K562 (cell line): ENCODE measurements around the gene PSMD13. TPM values are rescaled to one million over a fixed set of nuclear protein-coding genes. Genes with fewer than 3 reads are reported as not detected.

Experiments used
- ATAC-seq: fragments of 200-7000 bp; cut with Tn5 transposase; 3 replicates; pipeline ENCODE4 v1.9.1; 2020; ENCODE audit warnings: moderate library complexity
- BruUV-seq: library from RNA; stranded (reverse); fragments of 400-500 nt; replicated peaks from 2 replicates; lab custom pipeline; 2021; lab: Mats Ljungman, UMichigan
- CTCF ChIA-PET: fragments of 300-600 bp; formaldehyde crosslinking; extraction: SDS; loops from one replicate; lab custom pipeline; 2021; ENCODE audit warnings: low intra/inter-chr PET ratio; lab: Yijun Ruan, JAX
- POLR2A ChIA-PET: fragments of 300-600, 350-650 bp; sonication (Branson Sonifier 250); formaldehyde crosslinking; extraction: SDS; loops from one replicate; lab custom pipeline; 2021; ENCODE audit warnings: antibody characterized with exemption, inconsistent platforms; lab: Yijun Ruan, JAX
- DNase-seq, 4 experiments: peaks; one replicate each; pipeline versions ENCODE4 v3.0.0 to v3.0.0-alpha.2; 2011 to 2018; ENCODE audit warnings: low spot score in 3 of 4, mixed read lengths in 3 of 4; ENCODE audit errors: extremely low read depth in 1 of 4
- FAIRE-seq: peaks from 2 replicates; lab custom pipeline; 2011; peaks lifted over from hg19 to GRCh38; lab: Jason Lieb, UNC
- H2AFZ ChIP-seq: 2 replicates; pipeline ENCODE4 v1.6.0; 2011; ENCODE audit warnings: low read depth, low read length, control low read depth, inconsistent platforms
- H3K27ac ChIP-seq: fragments of 200-600 bp; 3 replicates; pipeline ENCODE4 v1.8.0; 2011; ENCODE audit warnings: low read depth, mild to moderate bottlenecking, control low read depth, inconsistent platforms, low read length, moderate library complexity, mixed read lengths; ENCODE audit errors: extremely low read depth
- H3K27me3 ChIP-seq, 2 experiments: fragments of 300-600 bp in 1 of 2; 2 replicates in 1 of 2; 3 replicates in 1 of 2; pipeline versions ENCODE4 v1.6.0 to v1.8.0; 2011; ENCODE audit warnings: inconsistent platforms in 2 of 2, low read length in 2 of 2, mild to moderate bottlenecking in 1 of 2, mixed read lengths in 1 of 2, moderate library complexity in 1 of 2; ENCODE audit not compliant: control insufficient read depth in 2 of 2, insufficient read depth in 2 of 2
- H3K36me3 ChIP-seq: fragments of 300-600 bp; 3 replicates; pipeline ENCODE4 v1.8.0; 2011; ENCODE audit warnings: mild to moderate bottlenecking, low read length, inconsistent platforms; ENCODE audit not compliant: control insufficient read depth, insufficient read depth
- H3K4me1 ChIP-seq, 2 experiments: fragments of 200-600 bp in 1 of 2; replicated peaks in 1 of 2; 2 replicates in 1 of 2; 3 replicates in 1 of 2; pipeline versions ENCODE4 v1.5.1 to v1.8.0; 2011; ENCODE audit warnings: inconsistent platforms in 2 of 2, low read length in 2 of 2, mild to moderate bottlenecking in 1 of 2, mixed read lengths in 1 of 2, moderate library complexity in 1 of 2; ENCODE audit not compliant: control insufficient read depth in 2 of 2, insufficient read depth in 2 of 2
- H3K4me2 ChIP-seq: 2 replicates; pipeline ENCODE4 v1.6.1; 2011; ENCODE audit warnings: low read length, control low read depth, inconsistent platforms, mixed read lengths; ENCODE audit not compliant: insufficient read depth
- H3K4me3 ChIP-seq: fragments of 200-600 bp; sonication (generic), shearing (Covaris generic); 2 replicates; pipeline ENCODE4 v1.5.1; 2016; ENCODE audit warnings: control low read depth, inconsistent platforms
- H3K79me2 ChIP-seq: fragments of 200-600 bp; 3 replicates; pipeline ENCODE4 v1.8.0; 2011; ENCODE audit warnings: low read length, inconsistent platforms; ENCODE audit not compliant: control insufficient read depth, insufficient read depth
- H3K9ac ChIP-seq, 2 experiments: 2 replicates each; pipeline versions ENCODE4 v1.6.0 to v1.6.1; 2011; ENCODE audit warnings: low read depth in 2 of 2, low read length in 2 of 2, control low read depth in 1 of 2, inconsistent platforms in 1 of 2, mild to moderate bottlenecking in 1 of 2, mixed read lengths in 1 of 2; ENCODE audit not compliant: insufficient read depth in 1 of 2
- H3K9me1 ChIP-seq: one replicate; pipeline ENCODE4 v1.6.0; 2011; ENCODE audit warnings: inconsistent platforms, mild to moderate bottlenecking, low read length, moderate library complexity; ENCODE audit not compliant: control insufficient read depth, insufficient read depth
- H3K9me3 ChIP-seq: replicated peaks from 2 replicates; pipeline ENCODE4 v1.5.1; 2011; ENCODE audit warnings: low read depth, low read length, inconsistent platforms; ENCODE audit not compliant: control insufficient read depth, insufficient read depth
- H4K20me1 ChIP-seq: replicated peaks from 2 replicates; pipeline ENCODE4 v1.6.1; 2011; ENCODE audit warnings: low read length, inconsistent platforms, mixed read lengths; ENCODE audit not compliant: control insufficient read depth, insufficient read depth
- CREM ChIP-seq: IDR thresholded peaks from 2 replicates; pipeline ENCODE4 v1.6.1; 2014; ENCODE audit warnings: antibody characterized with exemption, low read depth
- KLF6 ChIP-seq: fragments of 250-450 bp; sonication (Bioruptor Pico); IDR thresholded peaks from 2 replicates; pipeline ENCODE4 v1.4.0; 2020; ENCODE audit warnings: mild to moderate bottlenecking, moderate library complexity, borderline replicate concordance
- RAD21 ChIP-seq, 2 experiments: fragments of 250-450 bp in 1 of 2; fragments of 450-650 bp in 1 of 2; sonication (Bioruptor Pico) in 1 of 2; formaldehyde crosslinking in 1 of 2; IDR thresholded peaks in 1 of 2; conservative IDR thresholded peaks in 1 of 2; 2 replicates each; pipeline versions ENCODE4 v1.4.0 to v1.8.0; 2020 to 2022; ENCODE audit warnings: mild to moderate bottlenecking in 2 of 2, moderate library complexity in 1 of 2
- SMARCE1 ChIP-seq: fragments of 450-650 bp; IDR thresholded peaks from 2 replicates; pipeline ENCODE4 v1.7.1; 2016; ENCODE audit warnings: mild to moderate bottlenecking
- SPI1 ChIP-seq: IDR thresholded peaks from 2 replicates; pipeline ENCODE4 v1.6.1; 2011; ENCODE audit warnings: low read depth, low read length, control low read depth, borderline replicate concordance
- YY1 ChIP-seq, 3 experiments: IDR thresholded peaks; 2 replicates each; pipeline ENCODE4 v1.6.1; 2011; ENCODE audit warnings: low read length in 2 of 3, mild to moderate bottlenecking in 2 of 3, moderate library complexity in 2 of 3, borderline replicate concordance in 1 of 3, control low read depth in 1 of 3, low read depth in 1 of 3; ENCODE audit not compliant: insufficient read depth in 3 of 3, insufficient replicate concordance in 2 of 3, control insufficient read depth in 1 of 3, insufficient read length in 1 of 3; ENCODE audit errors: extremely low read depth in 1 of 3
- ZBTB7A ChIP-seq: IDR thresholded peaks from 2 replicates; pipeline ENCODE4 v1.6.1; 2011; ENCODE audit warnings: low read depth, mild to moderate bottlenecking, low read length, moderate library complexity, borderline replicate concordance; ENCODE audit not compliant: control insufficient read depth
- ZNF239 ChIP-seq: fragments of 250-450 bp; sonication (Bioruptor Pico); IDR thresholded peaks from 2 replicates; pipeline ENCODE4 v1.4.0; 2020; ENCODE audit warnings: mild to moderate bottlenecking
- ZNF384 ChIP-seq: IDR thresholded peaks from 2 replicates; pipeline ENCODE4 v1.6.1; 2012; ENCODE audit warnings: low read depth, low read length, improper control_type of control experiment
- WGBS: fragments of 100-300 bp; shearing (Covaris generic); methylation state at CpG from one replicate; pipeline ENCODE4 v1.1.6; 2016; ENCODE audit warnings: low coverage, mixed read lengths; ENCODE audit not compliant: insufficient coverage; ENCODE audit errors: missing lambda C conversion rate; 5-methylcytosine and 5-hydroxymethylcytosine counted together
- in situ Hi-C: fragments of 300-500 bp; cut with MboI; formaldehyde crosslinking; loops from 4 replicates; pipeline ENCODE4 v1.15.0; 2018; ENCODE audit warnings: inconsistent platforms, mixed read lengths
- intact Hi-C: fragments of 100-400 bp; cut with micrococcal nuclease; formaldehyde crosslinking; loops from 2 replicates; pipeline ENCODE4 v1.14.2; 2022
- polyA plus RNA-seq, 8 experiments: library from polyadenylated mRNA; depleted of rRNA in 4 of 8; stranded (reverse) in 5 of 8; unstranded in 3 of 8; fragments of >200 nt; fragmentation: Nextera tagmentation in 2 of 8; fragmentation: Illumina TruSeq in 1 of 8; extraction: Ambion mirVana in 2 of 8; extraction: Trizol in 1 of 8; gene quantifications; 2 replicates each; pipeline versions ENCODE4 v1.2.1 to v1.2.3, GENCODE V29; 2011 to 2014; ENCODE audit warnings: inconsistent platforms in 1 of 8, missing spikeins in 1 of 8
- total RNA-seq, 7 experiments: library from RNA; depleted of rRNA in 6 of 7; stranded (reverse); fragments of >200 nt in 6 of 7; fragmentation: Illumina TruSeq in 2 of 7; extraction: Trizol in 2 of 7; gene quantifications; 2 replicates each; pipeline versions ENCODE4 v1.2.1 to v1.2.3, GENCODE V29; 2011 to 2021; ENCODE audit warnings: low replicate concordance in 1 of 7
- TF ChIP-seq, protein P1 (sequence below), 2 experiments: IDR thresholded peaks; 2 replicates each; pipeline ENCODE4 v1.6.1; 2011; ENCODE audit warnings: borderline replicate concordance in 1 of 2, control low read depth in 1 of 2, low read depth in 1 of 2, low read length in 1 of 2, mild to moderate bottlenecking in 1 of 2, mixed read lengths in 1 of 2, moderate library complexity in 1 of 2; ENCODE audit not compliant: insufficient read depth in 1 of 2, insufficient read length in 1 of 2, poor library complexity in 1 of 2, severe bottlenecking in 1 of 2; ENCODE audit errors: extremely low read depth in 1 of 2

PSMD13 gene
- total and polyA plus RNA-seq, 9 of the 15 experiments (the other 6 are each of a cell fraction or from before 2014, with no cell fraction given) = 185 to 383 (median 267) TPM

GRCh38 chr11:255816-256215 lies 19.0 kb downstream of the PSMD13 start (continued):
- TF ChIP-seq CREM = no peak
- TF ChIP-seq YY1 (IDR thresholded peaks at IDR 0.05; ENCODE audit: borderline replicate concordance in 1 of 3, control insufficient read depth in 1 of 3, extremely low read depth in 1 of 3, insufficient read depth in 3 of 3, insufficient read length in 1 of 3, insufficient replicate concordance in 2 of 3, low read depth in 1 of 3, low read length in 2 of 3) = no peak
- no peak for TF ChIP-seq RAD21 (CRISPR knock-in tag; conservative IDR thresholded peaks at IDR 0.05 in 1 of 2, IDR thresholded peaks at IDR 0.05 in 1 of 2)
- TF ChIP-seq KLF6 (CRISPR knock-in tag) = no peak
- TF ChIP-seq ZNF239 (CRISPR knock-in tag) = no peak
- TF ChIP-seq ZNF384 = no peak
- no peak for TF ChIP-seq ZBTB7A
- TF ChIP-seq, all 486 proteins: peak for 4

DNA sequence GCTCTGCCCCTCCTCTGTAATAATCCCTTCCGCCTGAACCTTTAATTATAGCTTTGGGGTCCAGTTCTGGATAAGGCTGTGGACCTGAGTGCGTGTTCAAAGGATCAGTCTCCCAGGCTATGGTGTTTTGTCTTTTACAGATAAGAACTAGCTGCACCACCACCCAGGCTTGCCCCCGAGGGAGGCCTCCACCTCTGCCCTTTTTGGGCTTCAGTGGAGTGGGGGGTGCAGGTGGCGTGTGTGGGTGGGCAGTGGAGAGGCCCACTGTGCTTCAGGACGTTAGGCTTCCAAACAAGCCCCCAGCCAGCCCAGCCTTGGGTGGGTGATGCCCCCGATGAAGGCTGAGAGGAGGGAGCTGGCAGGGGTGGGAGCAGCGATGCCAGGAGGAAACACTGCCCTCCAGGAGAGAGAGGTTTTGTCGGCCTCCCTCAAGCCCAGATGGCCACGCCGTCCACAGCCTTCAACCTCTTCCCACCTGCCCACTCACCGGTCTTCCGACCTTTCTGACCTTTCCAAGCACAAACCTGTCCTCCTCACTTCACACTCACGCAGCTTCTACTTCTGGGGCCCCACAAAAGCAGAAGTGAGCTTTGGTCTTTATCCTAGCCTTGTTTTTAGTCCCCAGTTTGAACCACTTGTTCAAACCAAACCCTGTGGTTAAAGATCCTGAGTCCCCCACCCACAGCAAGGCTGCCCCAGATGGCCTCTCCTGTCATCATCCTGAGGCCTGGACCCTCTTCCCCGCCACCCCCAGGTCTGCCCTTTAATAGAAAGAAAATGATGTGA lies 20.4 kb downstream of the PSMD13 start:
- no peaks in the 10 kb centered on the region; the same call in 1 of the 2 replicates for H3K9me3 ChIP-seq
- TF ChIP-seq SMARCE1 = no peak
- peak; percentile 89 for TF ChIP-seq SPI1
- TF ChIP-seq, protein P1, sequence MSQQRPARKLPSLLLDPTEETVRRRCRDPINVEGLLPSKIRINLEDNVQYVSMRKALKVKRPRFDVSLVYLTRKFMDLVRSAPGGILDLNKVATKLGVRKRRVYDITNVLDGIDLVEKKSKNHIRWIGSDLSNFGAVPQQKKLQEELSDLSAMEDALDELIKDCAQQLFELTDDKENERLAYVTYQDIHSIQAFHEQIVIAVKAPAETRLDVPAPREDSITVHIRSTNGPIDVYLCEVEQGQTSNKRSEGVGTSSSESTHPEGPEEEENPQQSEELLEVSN (IDR thresholded peaks at IDR 0.05; ENCODE audit: borderline replicate concordance in 1 of 2, extremely low read depth in 1 of 2, insufficient read depth in 1 of 2, insufficient read length in 1 of 2, low read depth in 1 of 2, low read length in 1 of 2, poor library complexity in 1 of 2, severe bottlenecking in 1 of 2) = peak in 1 of 2 experiments; percentile 14
- H3K9ac ChIP-seq = peak overlapping the region in 1 of 2 experiments; percentile 81; a peak in 2 of 4 replicates
- POLR2A ChIA-PET = interaction anchor here (1.2 to 1.7 kb wide), 2 partner anchors 8 to 10 kb away, joined by 5 to 10 read pairs; no protein-coding TSS in a partner anchor
- DNase-seq (no peak), ATAC-seq (peak; percentile 14; the same call in 1 of the 3 replicates), FAIRE-seq (no peak)
- 34% methylated on average over 10 of the region's 14 CpGs for WGBS
- CTCF ChIA-PET = no interaction called here
- H3K9me1 ChIP-seq = no peaks in the 10 kb centered on the region
- in situ Hi-C loops = no loop called here
- H4K20me1 ChIP-seq = no peaks in the 10 kb centered on the region
- H3K36me3 ChIP-seq = peaks cover 18% of the 10 kb centered on the region
- no TSS peak for BruUV-seq
- no peak overlapping the region for H3K4me3 ChIP-seq
- H3K27me3 ChIP-seq = no peaks in the 10 kb centered on the region
- no peak overlapping the region; the same call in 1 of the 2 replicates for H3K4me2 ChIP-seq
- intact Hi-C loops = no loop called here
- H3K27ac ChIP-seq = no peak overlapping the region
- no peaks in the 10 kb centered on the region for H3K79me2 ChIP-seq
- peak overlapping the region; percentile 38; the same call in 1 of the 2 replicates for H2AFZ ChIP-seq
- peaks cover 13 to 19% of the 10 kb centered on the region in 2 experiments for H3K4me1 ChIP-seq
